Activated CD8-positive, alpha-beta memory T cell treated with anti-CD3 and anti-CD28 coated beads, Interleukin-2, amount 50 U/mL, for 48 hours (primary cell): ENCODE results near the gene GPR32.
"Not testable (repeated sequence)": the region's sequence is repeated elsewhere in the genome, so short reads cannot be mapped to it uniquely, and the experiment has no call there.

Experiments
- DNase-seq: peaks from one replicate; pipeline ENCODE4 v3.0.0-alpha.2; 2020

GPR32 gene

GRCh38 chr19:50749490-50749889, 20.8 kb upstream of the GPR32 start:
- no peak for DNase-seq

- DNase-seq, result no peak
Measured at GRCh38 chr19:50750010-50750409, 20.3 kb upstream of the GPR32 start.

DNA sequence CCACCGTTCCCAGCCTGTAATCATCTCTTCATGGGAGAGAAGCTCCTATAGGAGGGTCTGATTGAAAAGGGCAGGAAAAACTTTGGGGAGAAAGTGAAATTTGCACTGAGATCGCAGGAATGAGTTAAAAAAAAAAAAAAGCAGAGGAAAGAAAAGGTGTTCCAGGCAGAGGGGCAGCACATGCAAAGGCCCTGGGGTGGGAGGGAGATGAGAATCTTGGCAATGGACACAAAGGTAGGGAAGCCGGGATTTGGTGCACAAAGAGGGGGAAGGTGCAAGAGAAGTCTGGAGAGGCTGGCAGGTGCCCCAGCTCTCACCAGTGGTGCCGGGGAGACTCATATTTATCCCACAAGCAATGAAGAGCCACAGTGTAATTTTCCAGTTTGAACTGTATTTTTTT, 16.4 kb upstream of the GPR32 start:
- DNase-seq, result no peak

- DNase-seq, result not testable (repeated sequence)
Measured at GRCh38 chr19:50756244-50756643, 14.0 kb upstream of the GPR32 start.

- not testable (repeated sequence) for DNase-seq
Measured at GRCh38 chr19:50757624-50758023, 12.6 kb upstream of the GPR32 start.

- DNase-seq, result not testable (repeated sequence)
Measured at GRCh38 chr19:50759076-50759475, 11.2 kb upstream of the GPR32 start.

DNA sequence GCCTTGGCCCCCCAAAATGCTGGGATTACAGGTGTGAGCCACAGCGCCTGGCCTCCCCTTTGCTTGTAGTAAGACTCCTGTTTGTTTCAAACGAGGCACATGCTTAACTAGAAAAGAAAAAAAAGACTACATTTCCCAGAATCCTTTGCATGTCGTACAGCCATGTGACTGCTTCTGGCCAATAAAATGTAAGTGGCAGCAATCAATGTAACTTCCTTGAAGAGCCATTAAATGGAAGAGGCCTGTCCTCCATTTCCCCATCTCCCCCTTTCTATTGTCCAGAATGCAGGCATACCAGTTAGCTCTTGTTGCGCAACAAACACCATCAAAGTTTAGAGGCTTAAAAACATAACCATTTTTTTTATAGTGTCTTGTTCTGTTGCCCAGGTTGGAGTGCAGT, 10.4 kb upstream of the GPR32 start:
- no peak for DNase-seq

DNA sequence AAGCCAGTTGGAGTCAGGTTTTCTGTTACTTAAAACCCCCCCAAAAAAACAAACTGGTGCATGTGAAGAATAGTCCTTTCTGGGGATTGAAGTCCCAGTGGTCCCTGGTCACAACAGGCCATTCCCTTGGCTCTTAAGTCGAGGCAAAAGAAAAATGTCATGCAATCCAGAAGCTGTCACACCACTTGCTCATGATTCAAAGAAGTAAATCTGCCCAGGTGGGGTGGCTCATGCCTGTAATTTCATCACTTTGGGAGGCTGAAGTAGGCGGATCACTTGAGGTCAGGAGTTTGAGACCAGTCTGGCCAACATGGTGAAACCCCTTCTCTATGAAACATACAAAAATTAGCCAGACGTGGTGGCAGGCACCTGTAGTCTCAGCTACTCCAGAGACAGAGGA, 8.8 kb upstream of the GPR32 start:
- not testable (repeated sequence) for DNase-seq

GRCh38 chr19:50763521-50763920, 6.7 kb upstream of the GPR32 start:
- not testable (repeated sequence) for DNase-seq

DNA sequence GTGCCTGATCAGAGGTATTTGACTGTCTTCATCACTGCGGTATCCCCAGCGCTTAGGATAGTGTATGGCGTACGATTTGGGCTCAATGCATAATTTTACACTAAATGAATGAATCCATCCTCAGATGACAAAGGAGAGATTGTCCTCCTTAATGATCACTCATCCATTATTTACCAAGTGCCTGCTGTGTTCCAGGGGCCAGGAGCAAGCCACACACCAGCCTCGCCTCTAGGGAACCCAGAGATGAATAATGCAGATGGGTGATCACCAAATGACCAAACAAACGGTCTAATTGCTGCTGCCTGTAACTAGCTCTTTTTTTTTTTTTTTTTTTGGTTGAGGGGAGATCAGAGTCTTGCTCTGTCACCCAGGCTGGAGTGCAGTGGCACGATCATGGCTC, 5.9 kb upstream of the GPR32 start:
- DNase-seq, result no peak

DNA sequence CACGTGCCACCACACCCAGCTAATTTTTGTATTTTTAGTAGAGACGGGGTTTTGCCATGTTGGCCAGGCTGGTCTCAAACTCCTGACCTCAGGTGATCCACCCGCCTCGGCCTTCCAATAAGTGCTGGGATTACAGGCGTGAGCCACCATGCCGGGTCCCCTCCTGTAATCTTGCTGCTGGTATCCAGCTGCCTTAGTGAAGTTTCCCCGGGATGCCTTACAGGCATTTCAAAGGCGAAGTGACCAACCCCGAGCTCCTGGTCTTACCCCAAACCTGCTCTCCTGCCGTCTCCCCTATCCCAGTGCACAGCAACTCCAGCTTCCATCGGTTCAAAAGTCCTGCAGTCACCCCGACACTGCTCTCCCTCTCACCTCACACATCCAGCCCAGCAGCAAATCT, 3.5 kb upstream of the GPR32 start:
- DNase-seq, result not testable (repeated sequence)

- not testable (repeated sequence) for DNase-seq
Measured at GRCh38 chr19:50767263-50767662, 3.0 kb upstream of the GPR32 start.

GRCh38 chr19:50768277-50768676, 2.0 kb upstream of the GPR32 start:
- no peak for DNase-seq

GRCh38 chr19:50770888-50771287, 624 bp downstream of the GPR32 start:
- no peak for DNase-seq

- DNase-seq, result no peak
Measured at GRCh38 chr19:50772476-50772875, 2.2 kb downstream of the GPR32 start.

DNA sequence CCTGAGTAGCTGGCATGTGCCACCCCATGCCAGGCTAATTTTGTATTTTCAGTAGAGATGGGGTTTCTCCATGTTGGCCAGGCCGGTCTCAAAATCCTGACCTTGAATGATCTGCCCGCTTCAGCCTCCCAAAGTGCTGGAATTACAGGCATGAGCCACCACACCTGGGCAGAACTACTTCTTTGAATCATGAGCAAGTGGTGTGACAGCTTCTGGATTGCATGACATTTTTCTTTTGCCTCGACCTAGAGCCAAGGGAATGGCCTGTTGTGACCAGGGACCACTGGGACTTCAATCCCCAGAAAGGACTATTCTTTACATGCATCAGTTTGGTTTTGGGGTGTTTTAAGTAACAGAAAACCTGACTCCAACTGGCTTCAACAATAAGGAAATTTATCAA, 2.6 kb downstream of the GPR32 start:
- not testable (repeated sequence) for DNase-seq

GRCh38 chr19:50773454-50773853, 3.2 kb downstream of the GPR32 start:
- DNase-seq, result not testable (repeated sequence)

- DNase-seq, result no peak
Measured at GRCh38 chr19:50776131-50776530, 5.9 kb downstream of the GPR32 start.

DNA sequence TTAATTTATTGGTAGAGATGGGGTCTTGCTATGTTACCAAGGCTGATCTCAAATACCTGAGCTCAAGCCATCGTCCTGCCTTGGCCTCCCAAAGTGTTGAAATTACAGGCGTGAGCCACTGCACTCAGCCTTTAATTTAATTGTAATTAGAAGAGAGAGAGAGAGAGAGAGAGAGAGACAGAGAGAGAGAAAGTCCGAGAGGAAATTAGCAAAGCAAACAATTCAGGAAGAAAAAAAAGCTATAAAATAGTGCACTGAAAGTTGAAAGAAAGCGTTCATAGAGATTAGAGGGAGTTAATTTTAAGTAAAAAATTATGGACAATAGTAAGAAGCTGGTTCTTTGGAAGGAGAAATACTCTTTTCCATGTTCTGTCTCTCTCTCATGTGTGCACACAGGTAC, 7.0 kb downstream of the GPR32 start:
- DNase-seq, result no peak

DNA sequence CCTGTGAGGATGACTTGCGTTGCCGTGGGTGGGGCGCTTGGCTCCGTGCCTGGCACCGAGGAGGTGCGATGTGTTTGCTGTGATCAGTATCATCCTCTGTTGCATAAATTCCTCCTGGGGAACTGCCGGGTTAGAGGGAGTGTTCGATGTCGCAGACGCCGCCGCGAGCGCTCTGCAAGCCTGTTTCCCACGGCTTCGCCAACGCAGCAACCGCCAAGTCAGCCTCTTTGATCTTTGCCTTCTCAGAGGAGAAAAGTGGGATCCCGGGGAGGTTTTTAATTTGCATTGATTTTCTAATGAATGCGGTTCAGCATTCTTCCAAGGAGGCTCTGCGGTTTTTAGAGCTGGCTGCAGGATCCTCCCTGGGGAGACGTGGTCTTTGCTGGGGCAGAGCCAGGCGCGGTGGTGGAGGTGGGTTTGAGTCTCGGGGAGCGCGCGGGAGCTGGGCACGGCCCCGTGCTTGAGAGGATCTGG, 7.6 kb downstream of the GPR32 start:
- DNase-seq, result no peak

GRCh38 chr19:50778906-50779430, 8.7 kb downstream of the GPR32 start:
- DNase-seq, result no peak

DNA sequence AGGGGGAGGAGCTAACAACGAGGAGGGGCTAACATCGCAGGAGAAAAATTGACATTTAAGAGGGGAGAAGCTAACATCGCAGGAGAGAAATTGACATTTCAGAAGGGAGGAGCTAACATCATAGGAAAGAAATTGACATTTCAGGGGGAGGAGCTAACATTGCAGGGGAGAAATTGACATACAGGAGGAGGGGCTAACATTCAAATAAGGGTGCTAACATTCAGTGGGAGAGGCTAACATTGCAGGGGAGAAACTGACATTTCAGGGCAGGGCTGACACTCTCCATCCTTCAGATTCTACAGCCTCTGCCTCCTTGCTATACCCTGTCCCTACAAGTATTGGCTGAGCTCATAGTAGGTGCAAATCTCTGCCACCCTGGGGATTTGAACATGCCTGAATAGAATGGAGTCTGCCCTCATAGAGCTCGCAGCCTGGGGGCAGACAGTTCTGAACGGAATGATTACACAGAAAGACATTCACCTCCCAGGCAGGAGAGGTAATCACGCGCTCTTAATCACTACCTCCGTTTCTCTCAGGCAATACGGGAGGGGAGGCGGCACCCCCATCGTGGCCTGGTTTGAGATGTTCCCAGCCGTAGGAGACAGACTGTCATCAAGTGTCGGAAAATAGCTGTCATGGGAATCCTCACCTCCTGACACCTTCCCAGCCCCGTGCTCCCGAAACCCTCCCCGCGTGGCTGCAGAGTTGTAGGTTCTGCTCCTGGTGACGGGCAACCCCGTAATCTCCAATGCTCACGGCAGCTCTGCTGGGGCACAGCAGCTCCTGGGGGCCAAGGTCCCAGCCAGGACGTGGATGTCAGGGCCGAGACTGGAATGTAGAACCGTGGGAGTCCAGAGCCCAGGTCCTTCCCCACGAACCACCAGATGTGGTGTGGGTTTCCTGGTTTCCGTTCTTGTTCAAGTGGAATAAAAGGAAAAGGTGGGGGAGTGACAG, 9.5 kb downstream of the GPR32 start:
- no peak for DNase-seq

- DNase-seq, result no peak
Measured at GRCh38 chr19:50780753-50781435, 10.6 kb downstream of the GPR32 start.

- not testable (repeated sequence) for DNase-seq
Measured at GRCh38 chr19:50783848-50784152, 13.5 kb downstream of the GPR32 start.
